ENCODE measurements around the gene GTSE1.

GTSE1 gene

DNA sequence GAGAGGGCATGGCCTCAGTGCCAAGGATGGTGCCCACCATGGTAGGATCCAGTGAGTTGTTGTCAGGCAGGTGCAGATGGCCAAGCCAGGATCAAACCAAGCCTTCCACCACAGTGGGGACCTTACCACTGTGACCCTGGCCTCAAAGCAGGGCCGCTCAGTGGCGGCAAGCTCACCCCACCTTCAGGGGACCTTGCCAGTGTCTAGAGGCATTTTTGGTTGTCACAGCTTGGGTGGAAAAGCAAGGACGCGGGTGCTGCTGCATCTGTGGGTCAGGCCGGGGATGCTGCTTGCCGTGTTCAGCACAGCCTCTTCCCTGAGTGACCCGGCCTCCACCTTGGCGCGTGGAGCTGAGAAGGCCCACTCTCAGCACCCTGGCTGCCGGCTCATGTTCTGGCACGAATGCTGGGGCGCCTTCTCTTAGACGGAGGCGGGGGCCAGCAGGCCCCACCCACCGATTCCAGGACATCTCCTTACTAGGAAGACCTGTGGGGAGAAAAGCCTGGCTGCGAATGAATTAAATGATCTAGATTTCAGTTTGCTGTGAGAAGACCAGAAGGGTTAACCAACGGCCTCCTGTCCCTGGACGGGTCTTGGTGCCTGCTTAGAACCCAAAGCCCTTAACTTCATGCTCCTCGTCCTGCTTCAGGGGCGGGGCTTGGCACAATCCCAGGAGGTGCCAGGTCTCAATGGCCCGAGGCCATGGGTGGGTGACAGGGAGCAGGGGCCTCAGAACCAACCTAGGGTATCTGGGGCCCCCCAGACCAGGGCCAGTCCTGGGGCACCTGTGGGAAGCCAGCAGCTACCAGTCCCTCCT lies 57.7 kb downstream of the GTSE1 start:
- DNase-seq: no peak

- no peak for DNase-seq
Observed at GRCh38 chr22:46354993-46355305, 58.3 kb downstream of the GTSE1 start.

GRCh38 chr22:46355369-46355995 lies 58.8 kb downstream of the GTSE1 start:
- DNase-seq: peak in 1 of 2 experiments; percentile 18

DNA sequence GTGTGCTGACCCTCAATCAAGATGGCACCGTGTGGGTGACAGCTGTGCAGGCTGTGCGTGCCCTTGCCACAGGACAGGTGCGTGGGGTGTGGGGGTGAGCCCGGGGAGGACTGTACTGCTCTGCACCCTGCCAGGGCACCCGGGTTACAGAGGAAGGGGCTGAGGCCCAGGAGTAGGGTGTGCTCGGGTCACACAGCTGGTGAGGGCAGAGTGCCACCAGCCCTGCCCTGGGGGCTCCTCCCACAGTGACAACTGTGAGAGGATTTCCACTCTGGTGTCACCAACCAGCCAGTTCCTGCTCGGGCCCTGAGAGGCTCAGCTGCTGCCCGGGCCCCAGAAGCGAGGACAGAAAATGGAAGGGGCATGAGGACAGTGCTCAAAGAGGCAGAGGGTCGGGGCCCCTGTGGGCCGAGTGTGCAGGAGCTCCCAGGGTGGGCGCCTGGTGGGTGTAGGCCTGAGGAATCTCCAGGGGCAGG lies 59.4 kb downstream of the GTSE1 start:
- no peak for DNase-seq

DNA sequence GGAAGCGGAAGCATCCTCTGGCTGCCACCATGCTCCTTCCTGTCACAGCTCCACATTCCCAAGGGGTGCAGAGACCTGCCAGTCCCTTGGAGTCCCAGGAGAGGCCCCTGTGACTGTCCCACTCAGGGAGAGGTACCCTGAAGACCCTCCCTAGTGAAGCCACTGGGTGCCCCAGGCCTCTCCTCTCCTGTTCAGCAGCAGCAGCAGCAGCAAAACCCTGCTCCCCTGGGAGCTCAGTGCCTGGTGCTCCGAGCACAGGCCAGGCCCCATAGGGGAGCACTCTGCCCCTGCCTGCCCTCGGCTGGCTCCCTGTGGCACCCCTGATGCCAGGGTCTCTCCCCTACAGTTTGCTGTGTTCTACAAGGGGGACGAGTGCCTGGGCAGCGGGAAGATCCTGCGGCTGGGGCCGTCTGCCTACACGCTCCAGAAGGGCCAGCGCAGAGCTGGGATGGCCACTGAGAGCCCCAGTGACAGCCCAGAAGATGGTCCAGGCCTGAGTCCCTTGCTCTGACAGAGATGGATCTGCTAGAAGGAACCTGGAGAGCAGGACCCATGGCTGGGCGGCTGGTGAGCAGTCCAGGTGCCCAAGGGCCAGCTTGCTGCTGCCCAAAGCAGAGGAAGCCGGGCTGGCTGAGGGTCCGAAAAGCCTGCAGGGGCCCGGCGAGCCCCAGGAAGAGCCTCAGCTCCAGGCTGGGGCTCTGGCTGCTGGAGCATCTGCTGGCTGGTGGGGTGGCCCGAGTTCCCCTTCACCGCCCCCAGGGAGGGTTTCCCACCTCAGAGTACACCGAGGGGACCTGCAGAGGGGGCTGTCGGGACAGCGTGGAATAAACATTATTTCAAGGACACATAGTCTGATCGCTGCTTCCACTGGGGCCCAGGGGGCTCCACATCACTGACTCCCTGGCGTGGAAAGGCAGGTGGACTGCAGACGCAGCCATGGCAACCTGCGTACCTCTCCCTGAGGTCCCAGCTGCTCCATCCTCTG lies 60.1 kb downstream of the GTSE1 start:
- DNase-seq: no peak

DNA sequence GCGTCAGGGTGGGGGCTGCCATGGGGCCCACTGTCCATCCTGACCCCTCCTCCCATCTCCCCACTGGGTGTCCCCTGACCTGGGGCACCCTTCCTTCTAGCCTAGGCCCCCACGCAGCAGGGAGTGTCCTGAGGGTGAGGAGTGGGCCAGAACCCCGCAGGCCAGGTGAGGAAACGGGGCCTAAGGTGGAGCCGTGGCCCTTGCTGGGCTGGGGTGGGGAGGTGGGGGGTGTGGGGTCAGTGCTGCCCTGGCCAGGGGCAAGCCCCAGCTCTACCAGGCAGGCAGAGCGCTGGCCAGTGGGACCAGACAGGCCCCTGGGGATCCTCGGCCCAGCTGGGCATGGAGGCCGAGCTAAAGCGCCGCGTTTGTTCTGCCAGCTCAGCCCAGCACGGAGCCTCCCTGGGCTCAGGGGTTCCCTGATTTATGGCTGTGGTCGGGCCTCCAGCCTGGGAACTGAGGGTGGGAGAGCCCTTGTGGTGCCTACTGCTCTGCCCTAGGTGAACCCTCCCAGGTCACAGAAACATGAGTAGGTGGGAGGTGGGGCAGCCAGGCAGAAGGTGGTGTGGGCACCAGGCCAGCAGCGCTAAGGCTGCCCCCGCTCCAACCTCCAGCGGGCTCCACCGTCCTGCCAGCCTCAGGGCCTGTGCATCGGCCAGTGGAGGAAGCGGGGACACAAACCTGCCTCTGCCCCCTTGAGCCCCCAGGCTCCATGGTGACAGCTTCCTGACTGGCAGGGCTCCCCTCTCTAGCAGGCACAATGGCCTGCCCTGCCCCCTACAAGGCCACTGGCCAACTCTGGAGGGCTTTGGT lies 61.2 kb downstream of the GTSE1 start:
- DNase-seq: no peak

GRCh38 chr22:46358766-46359165 lies 62.1 kb downstream of the GTSE1 start:
- no peak for DNase-seq

DNA sequence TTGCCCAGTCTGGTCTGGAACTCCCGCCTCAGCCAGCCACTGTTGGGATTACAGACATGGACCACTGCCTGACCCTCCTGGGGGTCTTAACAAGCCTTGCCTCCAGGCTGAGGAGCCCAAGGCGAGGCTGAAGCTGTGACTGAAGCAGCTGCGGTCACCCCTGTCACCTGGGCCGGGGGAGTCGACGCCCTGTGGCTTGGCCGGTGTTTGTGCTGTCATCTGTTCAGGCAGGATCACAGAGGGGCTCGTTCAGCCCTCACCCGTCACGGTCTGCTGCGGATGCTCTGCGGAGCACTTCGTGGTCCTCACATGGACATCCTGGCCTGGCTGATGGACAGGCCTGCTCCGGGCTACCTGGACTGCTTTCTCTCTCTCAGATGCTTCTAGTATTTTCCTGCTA lies 62.7 kb downstream of the GTSE1 start:
- DNase-seq: no peak

DNA sequence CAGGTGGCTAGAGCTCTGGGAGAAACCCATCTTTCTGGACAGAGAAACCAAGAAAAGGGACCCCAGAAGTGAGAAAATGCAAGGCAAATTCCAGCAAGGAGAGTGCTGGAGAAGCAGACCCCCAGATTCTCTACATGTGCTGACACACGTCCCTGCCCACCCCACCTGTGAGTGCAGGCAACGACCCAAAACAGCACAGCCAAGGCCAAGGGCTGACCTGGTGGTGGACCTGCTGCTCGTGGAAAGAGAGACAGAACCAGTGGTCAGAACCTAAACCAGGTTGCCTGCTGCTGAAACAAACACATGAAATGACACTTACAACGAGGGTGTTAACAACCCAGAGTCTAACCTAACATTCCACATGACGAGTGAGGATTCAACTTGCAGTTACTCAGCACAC lies 63.4 kb downstream of the GTSE1 start:
- no peak for DNase-seq

- DNase-seq: no peak
Observed at GRCh38 chr22:46360891-46361290, 64.2 kb downstream of the GTSE1 start.

DNA sequence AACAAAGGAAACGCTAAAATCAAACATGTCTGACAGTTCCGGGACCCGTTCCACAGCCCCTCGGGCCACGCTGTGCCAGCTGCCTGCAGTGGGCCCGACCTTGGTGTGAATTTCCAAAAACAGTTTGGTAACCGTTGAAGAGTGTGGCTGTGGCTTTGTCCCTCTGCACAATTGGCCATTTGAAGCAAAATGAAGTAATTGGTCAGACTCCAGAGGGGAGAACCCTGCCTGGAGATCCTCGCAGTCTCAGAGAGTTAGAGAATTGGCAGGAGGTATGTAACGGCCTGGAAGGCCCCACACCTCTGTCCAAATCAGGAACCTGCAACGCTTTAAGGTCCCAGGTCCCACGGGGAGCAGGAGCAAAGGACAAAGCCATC lies 65.1 kb downstream of the GTSE1 start:
- DNase-seq: no peak

DNA sequence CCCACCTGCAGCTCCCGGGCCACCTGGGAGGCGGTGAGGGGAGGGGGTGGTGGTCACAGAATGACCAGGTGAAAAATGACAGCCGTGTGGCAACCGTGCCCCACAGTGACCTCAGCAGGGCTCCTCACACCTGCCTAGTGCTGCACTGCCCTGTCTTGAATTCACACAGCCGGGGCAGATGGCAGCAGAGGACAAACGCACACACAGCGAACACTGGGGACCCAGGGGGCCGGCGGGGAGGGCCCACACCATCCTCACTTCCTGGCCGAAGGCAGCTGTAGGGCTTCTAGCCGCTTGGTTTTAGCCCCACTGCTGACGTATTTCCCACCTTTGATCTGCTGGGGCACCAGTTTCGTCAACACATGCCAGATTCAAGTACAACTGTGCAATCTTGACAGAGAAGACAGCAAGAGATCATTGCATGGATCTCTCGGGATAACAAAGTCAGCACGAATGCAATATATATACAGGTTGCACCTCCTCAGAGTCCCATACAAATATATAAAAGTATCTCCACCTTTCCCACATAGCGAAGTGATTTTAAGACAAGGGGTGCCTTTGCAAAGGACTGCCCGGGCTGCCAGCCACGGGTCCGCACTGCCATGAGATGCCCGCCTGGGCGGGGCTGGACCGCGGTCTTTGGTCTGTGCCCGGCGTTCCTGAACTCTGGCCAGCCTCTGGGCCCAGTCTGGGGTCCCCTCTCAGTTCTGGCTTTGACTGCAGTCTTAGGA lies 65.7 kb downstream of the GTSE1 start:
- DNase-seq: no peak

GRCh38 chr22:46362934-46363515 lies 66.4 kb downstream of the GTSE1 start:
- DNase-seq: no peak

GRCh38 chr22:46363611-46364321 lies 67.1 kb downstream of the GTSE1 start:
- DNase-seq: no peak

DNA sequence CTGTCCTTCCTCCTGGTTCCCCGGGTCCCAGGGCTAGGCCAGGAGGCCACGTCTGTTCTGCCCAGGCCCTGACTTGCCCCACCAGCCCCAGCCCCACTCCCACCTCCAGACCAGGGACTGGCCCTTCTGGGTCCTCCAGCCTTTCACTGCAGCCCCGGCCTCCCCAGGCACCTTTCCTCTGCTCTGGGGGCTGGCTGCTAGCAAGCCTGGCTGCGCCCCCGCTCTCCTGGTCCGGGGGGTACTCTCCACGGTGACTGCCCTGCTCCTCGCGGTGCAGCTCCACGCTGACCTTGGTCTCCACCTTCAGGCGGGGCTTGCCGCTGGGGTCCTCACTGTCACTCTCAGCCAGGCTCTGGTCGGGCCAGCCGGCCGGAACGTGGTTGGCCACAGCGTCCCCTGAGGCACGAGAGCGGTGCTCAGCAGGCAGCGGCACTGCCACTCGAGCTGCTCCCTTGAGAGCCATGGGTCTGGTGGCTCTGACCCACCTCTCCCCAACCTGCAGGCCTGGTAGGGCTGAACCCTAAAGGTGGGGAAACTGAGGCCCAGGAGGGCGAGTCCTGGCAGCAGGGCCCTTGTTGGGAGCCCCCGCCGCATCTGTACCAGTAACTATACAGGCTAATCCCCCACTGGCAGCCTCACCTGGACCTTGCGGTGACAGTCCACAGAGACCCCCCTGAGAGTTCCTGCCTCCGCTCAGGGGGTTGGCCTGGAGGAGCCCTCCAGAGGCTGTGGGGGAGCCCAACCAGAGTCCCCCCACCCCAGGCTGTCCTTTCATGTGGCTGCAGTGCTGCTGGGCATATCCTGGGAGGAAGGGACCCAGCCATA lies 67.9 kb downstream of the GTSE1 start:
- no peak for DNase-seq

DNA sequence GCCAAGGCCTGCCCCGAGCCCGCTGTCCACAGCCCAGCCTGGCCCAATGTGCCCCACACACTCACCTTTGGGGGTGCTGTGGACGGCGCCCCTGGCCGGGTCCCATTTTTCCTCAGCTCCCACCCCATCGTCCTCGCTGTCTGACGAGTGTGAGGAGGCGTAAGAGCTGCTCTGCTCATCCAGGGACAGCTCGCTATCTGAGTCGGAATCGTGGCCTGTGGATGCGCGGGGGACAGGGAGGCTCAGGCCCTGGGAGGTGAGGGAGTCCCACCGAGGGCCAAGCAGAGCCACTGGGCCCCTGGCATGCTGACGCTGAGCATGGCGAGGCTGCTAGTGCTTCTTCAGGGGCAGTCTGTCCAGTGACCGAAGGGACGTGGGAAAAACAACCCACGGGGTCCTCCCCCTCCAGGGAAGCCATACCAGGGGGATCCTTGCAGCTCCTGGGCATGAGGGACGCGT lies 68.5 kb downstream of the GTSE1 start:
- no peak for DNase-seq

GRCh38 chr22:46366327-46366731 lies 69.7 kb downstream of the GTSE1 start:
- no peak for DNase-seq

- DNase-seq: no peak
Observed at GRCh38 chr22:46366801-46367706, 70.4 kb downstream of the GTSE1 start.
